ENCODE data around the gene HNRNPAB.

GRCh38 chr5:178234750-178235587 lies 30.6 kb downstream of the HNRNPAB start:
- TF ChIP-seq, protein P1, sequence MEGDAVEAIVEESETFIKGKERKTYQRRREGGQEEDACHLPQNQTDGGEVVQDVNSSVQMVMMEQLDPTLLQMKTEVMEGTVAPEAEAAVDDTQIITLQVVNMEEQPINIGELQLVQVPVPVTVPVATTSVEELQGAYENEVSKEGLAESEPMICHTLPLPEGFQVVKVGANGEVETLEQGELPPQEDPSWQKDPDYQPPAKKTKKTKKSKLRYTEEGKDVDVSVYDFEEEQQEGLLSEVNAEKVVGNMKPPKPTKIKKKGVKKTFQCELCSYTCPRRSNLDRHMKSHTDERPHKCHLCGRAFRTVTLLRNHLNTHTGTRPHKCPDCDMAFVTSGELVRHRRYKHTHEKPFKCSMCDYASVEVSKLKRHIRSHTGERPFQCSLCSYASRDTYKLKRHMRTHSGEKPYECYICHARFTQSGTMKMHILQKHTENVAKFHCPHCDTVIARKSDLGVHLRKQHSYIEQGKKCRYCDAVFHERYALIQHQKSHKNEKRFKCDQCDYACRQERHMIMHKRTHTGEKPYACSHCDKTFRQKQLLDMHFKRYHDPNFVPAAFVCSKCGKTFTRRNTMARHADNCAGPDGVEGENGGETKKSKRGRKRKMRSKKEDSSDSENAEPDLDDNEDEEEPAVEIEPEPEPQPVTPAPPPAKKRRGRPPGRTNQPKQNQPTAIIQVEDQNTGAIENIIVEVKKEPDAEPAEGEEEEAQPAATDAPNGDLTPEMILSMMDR (IDR thresholded peaks at IDR 0.05; ENCODE audit: low read depth, low read length, missing input control): peak; percentile 65
- TF ChIP-seq SP1 (IDR thresholded peaks at IDR 0.05) (no peak), HNF4G (IDR thresholded peaks at IDR 0.05) (no peak), ATF3 (IDR thresholded peaks at IDR 0.05) (no peak), TAF1 (conservative IDR thresholded peaks at IDR 0.05) (no peak), REST (IDR thresholded peaks at IDR 0.05) (no peak), JUND (IDR thresholded peaks at IDR 0.05) (no peak), GABPA (IDR thresholded peaks at IDR 0.05 in 1 of 2, conservative IDR thresholded peaks at IDR 0.05 in 1 of 2) (no peak), YY1 (IDR thresholded peaks at IDR 0.05) (no peak), RAD21 (IDR thresholded peaks at IDR 0.05) (peak; percentile 80), RXRA (IDR thresholded peaks at IDR 0.05) (no peak)
- TF ChIP-seq, protein P2, sequence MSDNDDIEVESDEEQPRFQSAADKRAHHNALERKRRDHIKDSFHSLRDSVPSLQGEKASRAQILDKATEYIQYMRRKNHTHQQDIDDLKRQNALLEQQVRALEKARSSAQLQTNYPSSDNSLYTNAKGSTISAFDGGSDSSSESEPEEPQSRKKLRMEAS (IDR thresholded peaks at IDR 0.05): no peak
- TF ChIP-seq, protein P3, sequence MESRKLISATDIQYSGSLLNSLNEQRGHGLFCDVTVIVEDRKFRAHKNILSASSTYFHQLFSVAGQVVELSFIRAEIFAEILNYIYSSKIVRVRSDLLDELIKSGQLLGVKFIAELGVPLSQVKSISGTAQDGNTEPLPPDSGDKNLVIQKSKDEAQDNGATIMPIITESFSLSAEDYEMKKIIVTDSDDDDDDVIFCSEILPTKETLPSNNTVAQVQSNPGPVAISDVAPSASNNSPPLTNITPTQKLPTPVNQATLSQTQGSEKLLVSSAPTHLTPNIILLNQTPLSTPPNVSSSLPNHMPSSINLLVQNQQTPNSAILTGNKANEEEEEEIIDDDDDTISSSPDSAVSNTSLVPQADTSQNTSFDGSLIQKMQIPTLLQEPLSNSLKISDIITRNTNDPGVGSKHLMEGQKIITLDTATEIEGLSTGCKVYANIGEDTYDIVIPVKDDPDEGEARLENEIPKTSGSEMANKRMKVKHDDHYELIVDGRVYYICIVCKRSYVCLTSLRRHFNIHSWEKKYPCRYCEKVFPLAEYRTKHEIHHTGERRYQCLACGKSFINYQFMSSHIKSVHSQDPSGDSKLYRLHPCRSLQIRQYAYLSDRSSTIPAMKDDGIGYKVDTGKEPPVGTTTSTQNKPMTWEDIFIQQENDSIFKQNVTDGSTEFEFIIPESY (IDR thresholded peaks at IDR 0.05): no peak
